HG03439 (cell line): Measurements from ENCODE around the gene OSBPL2.

Experiments
- ATAC-seq: cut with Tn5 transposase; IDR thresholded peaks from one replicate; pipeline ENCODE4 v1.9.1; 2021; ENCODE audit warnings: mild to moderate bottlenecking, moderate library complexity; ENCODE audit not compliant: unreplicated experiment

OSBPL2 gene

DNA sequence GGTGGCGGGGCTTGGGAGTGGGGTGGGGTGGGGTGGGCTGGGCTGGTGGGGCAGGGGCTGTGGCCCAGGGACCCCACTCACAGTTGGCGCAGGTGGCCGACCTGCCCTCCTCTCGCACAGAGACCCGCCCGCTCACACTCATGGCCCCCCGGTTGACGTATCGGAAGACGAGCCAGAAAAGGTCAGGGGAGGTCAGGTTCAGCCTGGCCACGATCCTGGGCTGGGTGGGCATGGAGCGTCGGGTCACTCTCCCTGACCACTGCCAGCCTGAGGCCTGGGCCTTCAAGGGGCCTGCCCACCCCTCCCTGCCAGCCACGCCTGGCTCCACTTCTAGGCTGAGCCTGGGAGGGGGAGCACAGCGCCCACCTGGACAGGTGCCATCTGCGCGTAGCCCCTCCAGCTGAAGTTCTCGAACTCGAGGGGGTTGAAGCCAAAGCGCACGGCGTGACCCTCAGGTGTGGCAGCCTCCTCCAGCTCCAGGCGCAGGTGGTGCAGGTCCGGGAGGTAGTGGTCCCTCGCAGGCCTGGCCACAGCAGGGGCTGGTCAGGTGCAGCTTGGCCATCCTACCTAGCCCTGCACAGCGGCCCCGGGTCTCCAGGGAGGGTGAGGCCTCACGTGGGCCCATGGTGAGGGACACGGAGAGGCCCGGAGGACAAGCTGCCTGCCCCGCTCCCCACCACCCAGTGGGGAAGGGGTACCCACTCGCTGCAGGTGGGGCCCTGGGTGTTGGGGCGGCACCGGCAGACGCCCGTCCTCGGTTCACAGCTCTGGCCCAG is 95.7 kb downstream of the OSBPL2 start:
- no peak for ATAC-seq

DNA sequence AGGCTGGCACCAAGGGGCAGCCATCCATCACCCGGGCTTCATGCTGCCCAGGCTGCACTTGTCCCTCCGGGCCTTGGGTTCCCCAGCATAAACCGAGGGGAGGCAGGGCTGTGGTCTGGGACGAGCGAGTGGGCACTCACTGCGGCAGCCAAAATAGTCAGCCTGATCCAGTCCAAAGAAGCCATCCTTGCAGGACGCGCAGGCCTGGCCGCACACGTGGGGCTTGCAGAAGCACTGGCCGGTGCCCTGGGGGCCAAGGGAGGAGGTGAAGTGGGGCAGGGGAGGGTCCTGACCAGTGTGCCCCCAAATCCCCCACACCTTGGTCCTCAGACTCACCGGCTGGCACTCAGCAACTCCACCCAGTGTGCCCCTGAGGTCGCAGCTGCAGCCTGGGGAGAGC is 96.6 kb downstream of the OSBPL2 start:
- ATAC-seq = no peak

DNA sequence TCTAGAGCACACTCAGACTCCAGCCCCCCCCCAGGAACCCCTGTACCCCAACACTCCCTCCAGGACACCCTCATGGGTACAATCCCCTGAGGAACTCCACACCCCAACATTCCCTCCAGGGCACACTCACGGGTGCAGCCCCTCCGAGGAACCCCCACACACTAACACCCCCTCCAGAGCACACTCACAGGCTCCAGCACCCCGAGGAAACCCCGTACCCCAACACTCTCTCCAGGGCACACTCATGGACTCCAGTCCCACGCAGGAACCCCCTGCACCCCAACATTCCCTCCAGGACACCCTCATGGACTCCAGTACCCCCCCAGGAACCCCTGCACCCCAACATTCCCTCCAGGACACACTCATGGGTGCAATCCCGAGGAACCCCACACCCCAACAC is 97.2 kb downstream of the OSBPL2 start:
- no peak for ATAC-seq

DNA sequence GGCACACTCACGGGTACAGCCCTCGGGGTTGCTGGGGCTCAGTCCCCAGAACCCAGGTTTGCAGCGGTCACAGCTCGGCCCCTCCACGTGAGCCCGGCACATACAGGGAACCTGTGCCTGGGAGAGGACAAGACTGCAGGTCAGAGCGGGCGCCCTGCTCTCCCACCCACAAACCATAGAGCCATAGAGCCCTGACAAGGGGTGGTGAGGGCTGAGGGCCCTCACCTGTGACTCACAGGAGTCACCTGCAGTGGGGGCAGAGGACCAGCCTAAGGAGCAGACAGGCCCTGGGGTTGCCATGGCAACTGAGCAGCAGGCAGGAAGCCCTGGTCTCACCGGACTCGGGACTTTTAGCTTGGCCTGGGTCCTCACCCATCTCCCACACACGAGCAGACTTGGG is 98.0 kb downstream of the OSBPL2 start:
- ATAC-seq = no peak

DNA sequence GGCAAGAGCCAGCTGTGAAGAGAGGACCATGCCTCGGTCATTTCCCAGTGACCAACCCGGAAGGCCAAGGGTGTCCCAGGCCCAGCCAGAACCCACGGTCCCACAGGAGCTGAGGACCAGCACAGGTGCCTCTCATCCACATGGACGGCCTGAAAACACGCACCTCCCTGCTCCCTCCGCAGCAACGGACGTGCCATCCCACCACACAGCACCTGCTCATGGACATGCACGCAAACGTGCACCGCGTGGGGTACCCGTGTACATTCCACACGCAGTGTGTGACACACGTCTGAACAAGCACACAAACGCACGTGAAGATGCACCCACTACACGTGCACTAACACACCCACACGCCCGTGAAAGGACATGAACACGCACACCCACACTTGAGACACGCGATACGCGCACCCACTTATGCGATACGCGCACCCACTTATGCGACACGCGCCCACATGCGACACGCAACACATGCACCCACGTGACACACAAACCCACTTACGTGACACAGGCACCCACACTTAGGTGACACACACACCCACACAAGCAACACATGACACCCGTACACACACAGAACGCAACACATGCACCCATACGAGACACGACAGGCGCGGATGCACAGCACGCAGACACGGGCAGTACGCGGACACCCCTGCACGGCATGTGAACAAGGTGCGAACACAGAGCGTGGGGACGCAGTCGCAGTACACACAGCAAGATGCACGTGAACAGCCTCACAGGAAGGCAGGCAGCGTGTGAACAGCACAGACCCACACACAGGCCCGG is 98.6 kb downstream of the OSBPL2 start:
- ATAC-seq = no peak

DNA sequence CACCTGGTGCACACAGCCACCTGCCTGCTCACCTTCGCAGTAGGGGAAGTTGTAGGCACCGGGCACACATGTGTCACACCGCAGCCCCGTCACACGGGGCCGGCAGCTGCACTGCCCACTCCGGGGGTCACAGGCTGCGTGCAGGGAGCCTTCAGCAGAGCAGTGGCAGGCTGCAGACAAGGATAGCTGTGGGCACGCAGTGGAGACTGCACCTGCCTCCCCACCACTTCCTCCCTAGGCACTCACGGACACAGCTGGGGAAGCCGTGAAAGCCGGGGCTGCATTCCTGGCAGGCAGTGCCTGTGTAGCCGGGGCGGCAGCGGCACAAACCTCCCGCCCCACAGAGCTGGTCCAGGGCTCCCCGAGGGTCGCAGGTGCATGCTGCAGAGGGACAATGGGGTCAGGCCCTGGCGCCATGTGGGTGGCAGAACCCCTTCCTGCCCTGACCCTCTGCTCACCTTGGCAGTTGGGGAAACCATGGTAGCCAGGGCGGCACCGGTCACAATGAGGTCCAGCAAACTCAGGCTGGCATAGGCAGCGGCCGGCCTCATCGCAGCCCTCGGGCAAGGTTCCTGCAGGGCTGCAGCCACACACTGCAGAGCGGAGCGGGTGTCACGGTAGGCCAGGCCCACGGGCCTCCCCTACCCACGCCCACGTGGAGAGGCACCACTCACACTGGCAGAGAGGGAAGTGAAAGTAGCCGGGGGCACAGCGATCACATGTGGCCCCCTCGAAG is 99.4 kb downstream of the OSBPL2 start:
- no peak for ATAC-seq

DNA sequence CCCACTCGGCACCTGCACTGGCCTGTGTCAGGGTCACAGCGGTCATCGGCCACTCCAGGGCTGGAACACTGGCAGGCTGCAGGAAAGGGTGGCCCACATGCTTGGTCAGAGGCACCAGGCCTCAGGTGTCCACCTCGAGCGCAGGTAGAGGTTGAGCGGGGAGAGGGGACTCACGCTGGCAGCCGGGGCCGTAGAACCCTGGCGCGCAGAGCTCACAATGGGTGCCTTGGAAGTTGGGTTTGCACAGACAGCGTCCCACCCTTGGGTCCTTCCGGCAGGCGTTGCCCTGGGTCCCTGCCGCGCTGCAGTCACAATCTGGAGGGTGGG is 99.9 kb downstream of the OSBPL2 start:
- ATAC-seq = no peak

DNA sequence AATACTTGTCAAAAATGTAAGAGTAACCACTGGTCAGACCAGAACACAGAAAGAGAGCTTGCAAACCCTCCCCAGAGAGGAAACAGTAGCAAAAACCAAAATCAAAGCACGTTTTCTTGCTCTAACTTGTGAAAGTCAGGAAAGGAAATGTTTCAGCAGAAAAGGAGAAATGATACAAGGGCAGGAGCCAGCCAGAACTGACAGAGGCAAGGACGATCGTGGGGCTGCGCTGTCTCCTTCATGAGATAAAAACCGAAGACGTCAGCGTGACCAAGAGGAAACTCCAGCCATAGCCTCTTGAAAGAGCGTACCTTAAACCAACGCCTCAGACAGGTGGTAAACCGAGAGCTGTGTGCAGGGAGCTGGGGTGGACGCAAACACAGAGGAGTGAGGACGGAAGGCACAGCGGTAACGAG is 101.3 kb downstream of the OSBPL2 start:
- ATAC-seq = peak; percentile 68

DNA sequence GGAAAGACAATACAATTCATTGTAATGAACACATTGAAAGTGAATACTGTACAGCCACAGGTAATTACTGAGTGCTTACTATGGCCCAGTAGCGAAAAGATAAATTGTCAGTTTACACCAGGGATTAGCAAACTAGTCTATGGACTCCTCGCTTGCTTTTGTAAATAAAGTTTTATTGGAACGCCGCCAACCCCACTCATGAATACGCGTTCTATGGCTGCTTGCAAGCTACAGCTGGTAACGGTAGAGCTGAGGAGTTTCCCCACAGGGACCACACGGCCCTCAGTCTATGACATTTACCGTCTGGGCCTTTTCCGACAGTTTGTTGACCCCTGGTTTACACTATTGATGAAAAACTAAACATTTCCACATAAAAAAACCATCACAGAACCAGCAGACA is 104.6 kb downstream of the OSBPL2 start:
- ATAC-seq = no peak

DNA sequence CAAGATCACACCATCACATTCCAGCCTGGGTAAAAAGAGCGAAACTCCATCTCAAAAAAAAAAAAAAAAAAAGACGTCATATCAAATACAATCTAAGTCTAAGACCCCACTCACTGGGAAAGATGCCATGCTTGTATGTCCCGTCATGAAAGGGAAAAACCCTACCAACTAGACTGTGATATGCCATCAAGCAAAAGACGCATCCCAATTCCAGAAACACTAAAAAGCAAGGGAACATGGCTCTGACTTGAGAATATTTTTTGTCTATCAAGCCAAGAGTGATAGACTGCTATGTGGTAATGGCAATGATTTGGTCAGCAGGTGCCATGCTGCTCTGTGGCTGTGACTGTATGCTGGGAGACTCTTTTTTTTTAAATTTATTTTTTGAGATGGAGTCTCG is 105.8 kb downstream of the OSBPL2 start:
- no peak for ATAC-seq

DNA sequence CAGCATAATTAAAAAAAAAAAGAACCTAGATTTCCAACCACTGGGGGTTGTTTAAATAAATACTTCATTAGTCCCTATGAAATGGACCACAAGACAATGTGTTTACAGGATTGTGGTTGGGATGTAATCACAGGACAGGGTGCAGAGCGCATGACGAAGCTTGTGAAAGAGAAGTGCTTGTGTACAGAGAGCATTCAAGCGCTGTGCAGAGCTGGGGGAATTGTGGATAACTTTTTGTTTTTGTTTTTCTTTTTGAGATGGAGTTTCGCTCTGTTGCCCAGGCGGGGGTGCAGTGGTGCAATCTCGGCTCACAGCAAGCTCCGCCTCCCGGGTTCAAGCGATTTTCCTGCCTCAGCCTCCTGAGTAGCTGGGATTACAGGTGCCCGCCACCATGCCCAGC is 106.5 kb downstream of the OSBPL2 start:
- ATAC-seq = no peak
